HUES6 (cell line): ENCODE data around the gene CHD2.
"Not testable (repeated sequence)": the region's sequence is repeated elsewhere in the genome, so short reads cannot be mapped to it uniquely, and the experiment has no call there.

Source experiments
- H3K27ac ChIP-seq: 2 replicates; pipeline ENCODE4 v1.7.0; 2013; ENCODE audit warnings: low read depth, mild to moderate bottlenecking, low read length, inconsistent platforms
- H3K27me3 ChIP-seq: 2 replicates; pipeline ENCODE4 v1.6.1; 2013; ENCODE audit warnings: low read length; ENCODE audit not compliant: control insufficient read depth, insufficient read depth
- H3K36me3 ChIP-seq: 2 replicates; pipeline ENCODE4 v1.6.1; 2013; ENCODE audit warnings: low read length; ENCODE audit not compliant: control insufficient read depth, insufficient read depth
- H3K4me1 ChIP-seq: 2 replicates; pipeline ENCODE4 v1.6.1; 2013; ENCODE audit warnings: low read length; ENCODE audit not compliant: control insufficient read depth, insufficient read depth
- H3K4me3 ChIP-seq: 2 replicates; pipeline ENCODE4 v1.5.1; 2013; ENCODE audit warnings: low read depth, low read length
- H3K9ac ChIP-seq: one replicate; pipeline ENCODE4 v1.6.1; 2013; ENCODE audit warnings: mild to moderate bottlenecking, low read length
- H3K9me3 ChIP-seq: 2 replicates; pipeline ENCODE4 v1.6.1; 2013; ENCODE audit warnings: low read depth, low read length; ENCODE audit not compliant: control insufficient read depth, insufficient read depth

The CHD2 gene

GRCh38 chr15:93039562-93040287 lies 139.6 kb downstream of the CHD2 start:
- not testable (repeated sequence) for H3K27ac ChIP-seq, H3K4me1 ChIP-seq, H3K4me3 ChIP-seq

GRCh38 chr15:93040288-93041158 lies 140.4 kb downstream of the CHD2 start:
- Histone ChIP-seq H3K27ac (no peak overlapping the region), H3K4me1 (peaks cover 3% of the 10 kb centered on the region; the same call in 1 of the 2 replicates), H3K36me3 (peaks cover 27% of the 10 kb centered on the region), H3K4me3 (no peak overlapping the region), H3K27me3 (no peaks in the 10 kb centered on the region), H3K9ac (no peak overlapping the region), H3K9me3 (no peaks in the 10 kb centered on the region)

More at GRCh38 chr15:93039562-93040287, 139.6 kb downstream of the CHD2 start:
- H3K27me3 ChIP-seq, H3K9ac ChIP-seq, H3K9me3 ChIP-seq: not testable (repeated sequence)
- peaks cover 19% of the 10 kb centered on the region for H3K36me3 ChIP-seq

GRCh38 chr15:93041159-93041547 lies 141.0 kb downstream of the CHD2 start:
- Histone ChIP-seq H3K4me1 (peaks cover 3% of the 10 kb centered on the region; the same call in 1 of the 2 replicates), H3K27me3 (no peaks in the 10 kb centered on the region), H3K4me3 (no peak overlapping the region), H3K36me3 (peaks cover 33% of the 10 kb centered on the region), H3K9me3 (0 out of 2 replicates have a peak, but pooled peaks cover 2% of the 10 kb centered on the region), H3K9ac (no peak overlapping the region), H3K27ac (no peak overlapping the region)

- peaks cover 44% of the 10 kb centered on the region for H3K36me3 ChIP-seq
- H3K4me3 ChIP-seq: no peak overlapping the region
- no peaks in the 10 kb centered on the region for H3K27me3 ChIP-seq
- H3K4me1 ChIP-seq: peaks cover 3% of the 10 kb centered on the region; the same call in 1 of the 2 replicates
- no peak overlapping the region for H3K9ac ChIP-seq
- H3K27ac ChIP-seq: no peak overlapping the region
- peaks cover 8% of the 10 kb centered on the region; the same call in 1 of the 2 replicates for H3K9me3 ChIP-seq
Measured at GRCh38 chr15:93042211-93042610, 142.1 kb downstream of the CHD2 start.

- Histone ChIP-seq H3K36me3 (peaks cover 50% of the 10 kb centered on the region), H3K9me3 (peaks cover 8% of the 10 kb centered on the region; the same call in 1 of the 2 replicates), H3K27ac (no peak overlapping the region), H3K27me3 (no peaks in the 10 kb centered on the region), H3K4me1 (peaks cover 2% of the 10 kb centered on the region; the same call in 1 of the 2 replicates), H3K9ac (no peak overlapping the region), H3K4me3 (no peak overlapping the region)
Measured at GRCh38 chr15:93042691-93043378, 142.7 kb downstream of the CHD2 start.

GRCh38 chr15:93043621-93044300 lies 143.6 kb downstream of the CHD2 start:
- H3K36me3 ChIP-seq: peaks cover 58% of the 10 kb centered on the region
- H3K27ac ChIP-seq: no peak overlapping the region
- no peak overlapping the region for H3K9ac ChIP-seq
- H3K4me1 ChIP-seq: no peaks in the 10 kb centered on the region; the same call in 1 of the 2 replicates
- no peaks in the 10 kb centered on the region for H3K27me3 ChIP-seq
- peaks cover 8% of the 10 kb centered on the region; the same call in 1 of the 2 replicates for H3K9me3 ChIP-seq
- H3K4me3 ChIP-seq: no peak overlapping the region

- Histone ChIP-seq H3K27ac (no peak overlapping the region), H3K36me3 (peaks cover 66% of the 10 kb centered on the region), H3K9me3 (peaks cover 8% of the 10 kb centered on the region; the same call in 1 of the 2 replicates), H3K4me3 (no peak overlapping the region), H3K4me1 (no peaks in the 10 kb centered on the region; the same call in 1 of the 2 replicates), H3K9ac (no peak overlapping the region), H3K27me3 (no peaks in the 10 kb centered on the region)
Measured at GRCh38 chr15:93044301-93045190, 144.4 kb downstream of the CHD2 start.

GRCh38 chr15:93045191-93045785 lies 145.2 kb downstream of the CHD2 start:
- H3K9me3 ChIP-seq: peaks cover 8% of the 10 kb centered on the region; the same call in 1 of the 2 replicates
- H3K4me1 ChIP-seq: no peaks in the 10 kb centered on the region; the same call in 1 of the 2 replicates
- H3K27me3 ChIP-seq: no peaks in the 10 kb centered on the region
- no peak overlapping the region for H3K27ac ChIP-seq
- H3K4me3 ChIP-seq: no peak overlapping the region
- H3K36me3 ChIP-seq: peaks cover 73% of the 10 kb centered on the region
- no peak overlapping the region for H3K9ac ChIP-seq

- H3K36me3 ChIP-seq: peaks cover 80% of the 10 kb centered on the region
- H3K27ac ChIP-seq: no peak overlapping the region
- H3K4me1 ChIP-seq: no peaks in the 10 kb centered on the region; the same call in 1 of the 2 replicates
- peaks cover 8% of the 10 kb centered on the region; the same call in 1 of the 2 replicates for H3K9me3 ChIP-seq
- H3K27me3 ChIP-seq: no peaks in the 10 kb centered on the region
- no peak overlapping the region for H3K4me3 ChIP-seq
- H3K9ac ChIP-seq: no peak overlapping the region
Measured at GRCh38 chr15:93046120-93046519, 146.0 kb downstream of the CHD2 start.
